ENCODE data around the gene MPPED2.

- TF ChIP-seq CTCF (IDR thresholded peaks at IDR 0.05) = no peak
- no peak for TF ChIP-seq EP300 (IDR thresholded peaks at IDR 0.05)
- TF ChIP-seq POLR2A (IDR thresholded peaks at IDR 0.05; ENCODE audit: low read depth) = no peak
Measured at GRCh38 chr11:30499940-30500339, 86.2 kb downstream of the MPPED2 start.

All from esophagus muscularis mucosa (tissue), 4 donors.